HepG2 (cell line): ENCODE data around the gene TTF2. TPM values are rescaled to one million over a fixed set of nuclear protein-coding genes. Genes with fewer than 3 reads are reported as not detected.
A peak's percentile ranks its signal among the peaks of the same experiment; 100 is the strongest.

ENCODE experiments used
- HHEX ChIP-seq: IDR thresholded peaks from 2 replicates; pipeline ENCODE4 v1.6.1; 2016; ENCODE audit warnings: control low read depth
- JDP2 ChIP-seq: sonication (generic); formaldehyde crosslinking; IDR thresholded peaks from 2 replicates; pipeline ENCODE4 v1.8.1; 2022; ENCODE audit warnings: missing genetic modification reagents, borderline replicate concordance
- MXI1 ChIP-seq: IDR thresholded peaks from 3 replicates; pipeline ENCODE4 v1.6.1; 2012; ENCODE audit warnings: low read depth, low read length, inconsistent platforms, borderline replicate concordance
- SOX6 ChIP-seq, 2 experiments: fragments of 450-650 bp in 1 of 2; sonication (generic) in 1 of 2; formaldehyde crosslinking in 1 of 2; IDR thresholded peaks; 2 replicates each; pipeline versions ENCODE4 v1.4.0 to v1.6.1; 2017 to 2020; ENCODE audit warnings: antibody characterized with exemption in 1 of 2, mild to moderate bottlenecking in 1 of 2, missing genetic modification reagents in 1 of 2
- XBP1 ChIP-seq: sonication (generic); formaldehyde crosslinking; IDR thresholded peaks from 2 replicates; pipeline ENCODE4 v1.5.0; 2020; ENCODE audit warnings: missing genetic modification reagents
- polyA plus RNA-seq, 8 experiments: library from polyadenylated mRNA; depleted of rRNA in 3 of 8; stranded (reverse) in 7 of 8; unstranded in 1 of 8; fragments of >200 nt; fragmentation: Illumina TruSeq in 4 of 8; extraction: Trizol in 4 of 8; gene quantifications; 2 replicates each; pipeline versions ENCODE4 v1.2.1 to v1.2.3, GENCODE V29; 2011 to 2016; ENCODE audit warnings: low read depth in 4 of 8, missing spikeins in 1 of 8, mixed read lengths in 1 of 8; ENCODE audit not compliant: insufficient read depth in 1 of 8
- total RNA-seq, 5 experiments: library from RNA; depleted of rRNA; stranded (reverse); fragments of >200 nt; fragmentation: Illumina TruSeq; extraction: Trizol; gene quantifications; 2 replicates each; pipeline ENCODE4 v1.2.3, GENCODE V29; 2016; ENCODE audit warnings: low read depth in 1 of 5
- TF ChIP-seq, protein P1 (sequence below): sonication (generic); formaldehyde crosslinking; IDR thresholded peaks from 2 replicates; pipeline ENCODE4 v1.4.0; 2020; ENCODE audit warnings: missing genetic modification reagents
- TF ChIP-seq, protein P2 (sequence below): sonication (generic); formaldehyde crosslinking; IDR thresholded peaks from 2 replicates; pipeline ENCODE4 v1.8.0; 2022; ENCODE audit warnings: mild to moderate bottlenecking, missing genetic modification reagents
- TF ChIP-seq, protein P3 (sequence below): sonication (generic); formaldehyde crosslinking; IDR thresholded peaks from 2 replicates; pipeline ENCODE4 v1.4.0; 2020; ENCODE audit warnings: missing genetic modification reagents, mild to moderate bottlenecking, borderline replicate concordance
- TF ChIP-seq, protein P4 (sequence below): sonication (generic); formaldehyde crosslinking; IDR thresholded peaks from 2 replicates; pipeline ENCODE4 v1.5.0; 2020; ENCODE audit warnings: mild to moderate bottlenecking, missing genetic modification reagents, borderline replicate concordance
- TF ChIP-seq, protein P5 (sequence below): sonication (generic); formaldehyde crosslinking; IDR thresholded peaks from 2 replicates; pipeline ENCODE4 v1.4.0; 2020; ENCODE audit warnings: missing genetic modification reagents
- TF ChIP-seq, protein P6 (sequence below): sonication (generic); formaldehyde crosslinking; IDR thresholded peaks from 2 replicates; pipeline ENCODE4 v1.5.0; 2020; ENCODE audit warnings: mild to moderate bottlenecking, missing genetic modification reagents, borderline replicate concordance

TTF2 gene
- total and polyA plus RNA-seq, 2 of the 13 experiments (the other 11 are each of a cell fraction or from before 2014, with no cell fraction given): 12.8 to 48.9 TPM

DNA sequence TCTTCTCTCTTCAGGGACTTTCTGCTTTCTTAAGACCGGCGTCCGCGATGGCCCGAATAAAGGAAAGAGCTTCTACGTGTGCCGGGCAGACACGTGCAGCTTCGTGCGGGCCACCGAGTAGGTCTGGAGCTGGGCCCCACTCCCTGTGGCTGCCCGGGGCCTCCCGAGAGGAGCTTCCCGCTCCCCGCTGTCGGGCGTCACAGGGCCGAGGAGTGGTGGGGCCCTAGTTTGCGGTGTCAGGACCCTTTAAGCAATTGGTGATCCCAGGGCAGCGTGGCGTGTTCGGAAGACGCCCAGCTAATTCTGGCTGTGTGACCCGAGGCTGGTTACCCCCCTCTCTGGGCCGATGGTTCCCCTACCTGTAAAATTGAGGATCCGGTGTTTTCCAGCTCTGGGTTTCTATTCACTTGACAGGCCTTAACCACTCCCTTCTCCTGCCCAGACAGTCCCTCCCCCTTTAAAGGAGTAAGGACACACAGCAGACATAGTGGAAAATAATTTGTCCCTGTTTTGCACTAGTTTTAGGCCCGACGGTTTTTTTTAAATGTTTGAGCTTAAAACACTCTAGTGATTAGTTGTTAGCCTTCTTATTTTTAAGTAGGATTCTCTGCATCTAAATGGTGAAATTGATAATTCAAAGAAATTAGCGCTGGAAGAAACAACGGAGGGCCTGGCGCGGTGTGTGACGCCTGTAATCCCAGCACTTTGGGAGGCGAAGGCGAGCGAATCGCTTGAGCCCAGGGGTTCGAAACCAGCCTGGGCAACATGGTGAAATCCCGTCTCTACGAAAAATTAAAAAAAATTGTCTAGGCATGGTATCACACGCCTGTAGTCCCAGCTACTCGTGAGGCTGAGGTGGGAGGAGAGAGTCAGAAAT is 553 bp downstream of the TTF2 start (continued):
- TF ChIP-seq, protein P1, sequence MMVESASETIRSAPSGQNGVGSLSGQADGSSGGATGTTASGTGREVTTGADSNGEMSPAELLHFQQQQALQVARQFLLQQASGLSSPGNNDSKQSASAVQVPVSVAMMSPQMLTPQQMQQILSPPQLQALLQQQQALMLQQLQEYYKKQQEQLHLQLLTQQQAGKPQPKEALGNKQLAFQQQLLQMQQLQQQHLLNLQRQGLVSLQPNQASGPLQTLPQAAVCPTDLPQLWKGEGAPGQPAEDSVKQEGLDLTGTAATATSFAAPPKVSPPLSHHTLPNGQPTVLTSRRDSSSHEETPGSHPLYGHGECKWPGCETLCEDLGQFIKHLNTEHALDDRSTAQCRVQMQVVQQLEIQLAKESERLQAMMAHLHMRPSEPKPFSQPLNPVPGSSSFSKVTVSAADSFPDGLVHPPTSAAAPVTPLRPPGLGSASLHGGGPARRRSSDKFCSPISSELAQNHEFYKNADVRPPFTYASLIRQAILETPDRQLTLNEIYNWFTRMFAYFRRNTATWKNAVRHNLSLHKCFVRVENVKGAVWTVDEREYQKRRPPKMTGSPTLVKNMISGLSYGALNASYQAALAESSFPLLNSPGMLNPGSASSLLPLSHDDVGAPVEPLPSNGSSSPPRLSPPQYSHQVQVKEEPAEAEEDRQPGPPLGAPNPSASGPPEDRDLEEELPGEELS (CRISPR knock-in tag): no peak
- TF ChIP-seq, protein P2, sequence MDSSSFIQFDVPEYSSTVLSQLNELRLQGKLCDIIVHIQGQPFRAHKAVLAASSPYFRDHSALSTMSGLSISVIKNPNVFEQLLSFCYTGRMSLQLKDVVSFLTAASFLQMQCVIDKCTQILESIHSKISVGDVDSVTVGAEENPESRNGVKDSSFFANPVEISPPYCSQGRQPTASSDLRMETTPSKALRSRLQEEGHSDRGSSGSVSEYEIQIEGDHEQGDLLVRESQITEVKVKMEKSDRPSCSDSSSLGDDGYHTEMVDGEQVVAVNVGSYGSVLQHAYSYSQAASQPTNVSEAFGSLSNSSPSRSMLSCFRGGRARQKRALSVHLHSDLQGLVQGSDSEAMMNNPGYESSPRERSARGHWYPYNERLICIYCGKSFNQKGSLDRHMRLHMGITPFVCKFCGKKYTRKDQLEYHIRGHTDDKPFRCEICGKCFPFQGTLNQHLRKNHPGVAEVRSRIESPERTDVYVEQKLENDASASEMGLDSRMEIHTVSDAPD: 0 out of 2 replicates have a peak, but pooled peaks have one; percentile 30
- TF ChIP-seq XBP1 (CRISPR knock-in tag): no peak
- TF ChIP-seq, protein P3, sequence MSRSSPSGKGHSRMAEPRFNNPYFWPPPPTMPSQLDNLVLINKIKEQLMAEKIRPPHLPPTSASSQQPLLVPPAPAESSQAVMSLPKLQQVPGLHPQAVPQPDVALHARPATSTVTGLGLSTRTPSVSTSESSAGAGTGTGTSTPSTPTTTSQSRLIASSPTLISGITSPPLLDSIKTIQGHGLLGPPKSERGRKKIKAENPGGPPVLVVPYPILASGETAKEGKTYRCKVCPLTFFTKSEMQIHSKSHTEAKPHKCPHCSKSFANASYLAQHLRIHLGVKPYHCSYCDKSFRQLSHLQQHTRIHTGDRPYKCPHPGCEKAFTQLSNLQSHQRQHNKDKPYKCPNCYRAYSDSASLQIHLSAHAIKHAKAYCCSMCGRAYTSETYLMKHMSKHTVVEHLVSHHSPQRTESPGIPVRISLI (CRISPR knock-in tag): no peak
- TF ChIP-seq JDP2 (CRISPR knock-in tag): no peak
- TF ChIP-seq, protein P4, sequence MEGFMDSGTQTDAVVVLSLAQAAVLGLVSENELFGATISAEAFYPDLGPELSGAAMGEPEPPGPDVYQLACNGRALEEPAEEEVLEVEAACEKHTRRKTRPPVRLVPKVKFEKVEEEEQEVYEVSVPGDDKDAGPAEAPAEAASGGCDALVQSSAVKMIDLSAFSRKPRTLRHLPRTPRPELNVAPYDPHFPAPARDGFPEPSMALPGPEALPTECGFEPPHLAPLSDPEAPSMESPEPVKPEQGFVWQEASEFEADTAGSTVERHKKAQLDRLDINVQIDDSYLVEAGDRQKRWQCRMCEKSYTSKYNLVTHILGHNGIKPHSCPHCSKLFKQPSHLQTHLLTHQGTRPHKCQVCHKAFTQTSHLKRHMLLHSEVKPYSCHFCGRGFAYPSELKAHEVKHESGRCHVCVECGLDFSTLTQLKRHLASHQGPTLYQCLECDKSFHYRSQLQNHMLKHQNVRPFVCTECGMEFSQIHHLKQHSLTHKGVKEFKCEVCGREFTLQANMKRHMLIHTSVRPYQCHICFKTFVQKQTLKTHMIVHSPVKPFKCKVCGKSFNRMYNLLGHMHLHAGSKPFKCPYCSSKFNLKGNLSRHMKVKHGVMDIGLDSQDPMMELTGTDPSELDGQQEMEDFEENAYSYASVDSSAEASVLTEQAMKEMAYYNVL (CRISPR knock-in tag): no peak
- TF ChIP-seq SOX6 (IDR thresholded peaks at IDR 0.05): no peak
- no peak for TF ChIP-seq SOX6 (CRISPR knock-in tag; IDR thresholded peaks at IDR 0.05)
- TF ChIP-seq, protein P5, sequence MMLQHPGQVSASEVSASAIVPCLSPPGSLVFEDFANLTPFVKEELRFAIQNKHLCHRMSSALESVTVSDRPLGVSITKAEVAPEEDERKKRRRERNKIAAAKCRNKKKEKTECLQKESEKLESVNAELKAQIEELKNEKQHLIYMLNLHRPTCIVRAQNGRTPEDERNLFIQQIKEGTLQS (CRISPR knock-in tag): no peak
- TF ChIP-seq HHEX (CRISPR knock-in tag): no peak
- TF ChIP-seq, protein P6, sequence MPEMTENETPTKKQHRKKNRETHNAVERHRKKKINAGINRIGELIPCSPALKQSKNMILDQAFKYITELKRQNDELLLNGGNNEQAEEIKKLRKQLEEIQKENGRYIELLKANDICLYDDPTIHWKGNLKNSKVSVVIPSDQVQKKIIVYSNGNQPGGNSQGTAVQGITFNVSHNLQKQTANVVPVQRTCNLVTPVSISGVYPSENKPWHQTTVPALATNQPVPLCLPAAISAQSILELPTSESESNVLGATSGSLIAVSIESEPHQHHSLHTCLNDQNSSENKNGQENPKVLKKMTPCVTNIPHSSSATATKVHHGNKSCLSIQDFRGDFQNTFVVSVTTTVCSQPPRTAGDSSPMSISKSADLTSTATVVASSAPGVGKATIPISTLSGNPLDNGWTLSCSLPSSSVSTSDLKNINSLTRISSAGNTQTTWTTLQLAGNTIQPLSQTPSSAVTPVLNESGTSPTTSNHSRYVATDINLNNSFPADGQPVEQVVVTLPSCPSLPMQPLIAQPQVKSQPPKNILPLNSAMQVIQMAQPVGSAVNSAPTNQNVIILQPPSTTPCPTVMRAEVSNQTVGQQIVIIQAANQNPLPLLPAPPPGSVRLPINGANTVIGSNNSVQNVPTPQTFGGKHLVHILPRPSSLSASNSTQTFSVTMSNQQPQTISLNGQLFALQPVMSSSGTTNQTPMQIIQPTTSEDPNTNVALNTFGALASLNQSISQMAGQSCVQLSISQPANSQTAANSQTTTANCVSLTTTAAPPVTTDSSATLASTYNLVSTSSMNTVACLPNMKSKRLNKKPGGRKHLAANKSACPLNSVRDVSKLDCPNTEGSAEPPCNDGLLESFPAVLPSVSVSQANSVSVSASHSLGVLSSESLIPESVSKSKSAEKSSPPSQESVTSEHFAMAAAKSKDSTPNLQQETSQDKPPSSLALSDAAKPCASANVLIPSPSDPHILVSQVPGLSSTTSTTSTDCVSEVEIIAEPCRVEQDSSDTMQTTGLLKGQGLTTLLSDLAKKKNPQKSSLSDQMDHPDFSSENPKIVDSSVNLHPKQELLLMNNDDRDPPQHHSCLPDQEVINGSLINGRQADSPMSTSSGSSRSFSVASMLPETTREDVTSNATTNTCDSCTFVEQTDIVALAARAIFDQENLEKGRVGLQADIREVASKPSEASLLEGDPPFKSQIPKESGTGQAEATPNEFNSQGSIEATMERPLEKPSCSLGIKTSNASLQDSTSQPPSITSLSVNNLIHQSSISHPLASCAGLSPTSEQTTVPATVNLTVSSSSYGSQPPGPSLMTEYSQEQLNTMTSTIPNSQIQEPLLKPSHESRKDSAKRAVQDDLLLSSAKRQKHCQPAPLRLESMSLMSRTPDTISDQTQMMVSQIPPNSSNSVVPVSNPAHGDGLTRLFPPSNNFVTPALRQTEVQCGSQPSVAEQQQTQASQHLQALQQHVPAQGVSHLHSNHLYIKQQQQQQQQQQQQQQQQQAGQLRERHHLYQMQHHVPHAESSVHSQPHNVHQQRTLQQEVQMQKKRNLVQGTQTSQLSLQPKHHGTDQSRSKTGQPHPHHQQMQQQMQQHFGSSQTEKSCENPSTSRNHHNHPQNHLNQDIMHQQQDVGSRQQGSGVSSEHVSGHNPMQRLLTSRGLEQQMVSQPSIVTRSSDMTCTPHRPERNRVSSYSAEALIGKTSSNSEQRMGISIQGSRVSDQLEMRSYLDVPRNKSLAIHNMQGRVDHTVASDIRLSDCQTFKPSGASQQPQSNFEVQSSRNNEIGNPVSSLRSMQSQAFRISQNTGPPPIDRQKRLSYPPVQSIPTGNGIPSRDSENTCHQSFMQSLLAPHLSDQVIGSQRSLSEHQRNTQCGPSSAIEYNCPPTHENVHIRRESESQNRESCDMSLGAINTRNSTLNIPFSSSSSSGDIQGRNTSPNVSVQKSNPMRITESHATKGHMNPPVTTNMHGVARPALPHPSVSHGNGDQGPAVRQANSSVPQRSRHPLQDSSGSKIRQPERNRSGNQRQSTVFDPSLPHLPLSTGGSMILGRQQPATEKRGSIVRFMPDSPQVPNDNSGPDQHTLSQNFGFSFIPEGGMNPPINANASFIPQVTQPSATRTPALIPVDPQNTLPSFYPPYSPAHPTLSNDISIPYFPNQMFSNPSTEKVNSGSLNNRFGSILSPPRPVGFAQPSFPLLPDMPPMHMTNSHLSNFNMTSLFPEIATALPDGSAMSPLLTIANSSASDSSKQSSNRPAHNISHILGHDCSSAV (CRISPR knock-in tag): no peak
- no peak for TF ChIP-seq MXI1
